MCF 10A (cell line): ENCODE measurements around the gene TPGS1. TPM values are rescaled to one million over a fixed set of nuclear protein-coding genes. Genes with fewer than 3 reads are reported as not detected.

Experiments used
- BruUV-seq: library from RNA; stranded (reverse); fragments of 400-500 nt; replicated peaks from 2 replicates; lab custom pipeline; 2021; lab: Mats Ljungman, UMichigan
- CTCF ChIA-PET: fragments of 300-600 bp; sonication (Branson Sonifier 250); formaldehyde crosslinking; extraction: SDS; loops from one replicate; lab custom pipeline; 2021; ENCODE audit warnings: antibody characterized with exemption, inconsistent platforms; lab: Yijun Ruan, JAX
- POLR2A ChIA-PET: fragments of 300-600, 350-650 bp; sonication (Branson Sonifier 250); formaldehyde crosslinking; extraction: SDS; loops from one replicate; lab custom pipeline; 2020; ENCODE audit warnings: antibody characterized with exemption, inconsistent platforms; lab: Yijun Ruan, JAX
- DNase-seq: peaks from one replicate; pipeline ENCODE4 v3.0.0-alpha.2; 2018; ENCODE audit not compliant: unreplicated experiment
- H3K27ac Mint-ChIP-seq: one replicate; pipeline ENCODE4 v1.8.0; 2022; ENCODE audit warnings: mild to moderate bottlenecking, low read depth, mixed read lengths; ENCODE audit not compliant: unreplicated experiment
- H3K27me3 Mint-ChIP-seq: one replicate; pipeline ENCODE4 v1.8.0; 2022; ENCODE audit warnings: mixed read lengths; ENCODE audit not compliant: insufficient read depth, unreplicated experiment
- H3K36me3 Mint-ChIP-seq: one replicate; pipeline ENCODE4 v1.8.0; 2022; ENCODE audit warnings: mild to moderate bottlenecking, moderate library complexity, mixed read lengths; ENCODE audit not compliant: insufficient read depth, unreplicated experiment
- H3K4me1 Mint-ChIP-seq: one replicate; pipeline ENCODE4 v1.8.0; 2022; ENCODE audit warnings: mixed read lengths; ENCODE audit not compliant: insufficient read depth, unreplicated experiment
- H3K4me3 Mint-ChIP-seq: one replicate; pipeline ENCODE4 v1.8.0; 2022; ENCODE audit warnings: mild to moderate bottlenecking, moderate library complexity, mixed read lengths; ENCODE audit not compliant: unreplicated experiment
- H3K9me3 Mint-ChIP-seq: one replicate; pipeline ENCODE4 v1.8.0; 2022; ENCODE audit warnings: mixed read lengths; ENCODE audit not compliant: unreplicated experiment
- intact Hi-C: fragments of 100-400 bp; cut with micrococcal nuclease; formaldehyde crosslinking; loops from 2 replicates; pipeline ENCODE4 v1.14.1; 2022
- total RNA-seq: library from RNA; stranded (reverse); gene quantifications from 2 replicates; pipeline ENCODE4 v1.2.3, GENCODE V29; 2022
- TF ChIP-seq, protein P1 (sequence below): fragments of 200-600 bp; IDR thresholded peaks from one replicate; pipeline ENCODE4 v1.8.0; 2022; ENCODE audit warnings: antibody characterized with exemption, mild to moderate bottlenecking; ENCODE audit not compliant: unreplicated experiment

The TPGS1 gene
- total RNA-seq, 1 experiment from 2014 or later, result 11.9 TPM

DNA sequence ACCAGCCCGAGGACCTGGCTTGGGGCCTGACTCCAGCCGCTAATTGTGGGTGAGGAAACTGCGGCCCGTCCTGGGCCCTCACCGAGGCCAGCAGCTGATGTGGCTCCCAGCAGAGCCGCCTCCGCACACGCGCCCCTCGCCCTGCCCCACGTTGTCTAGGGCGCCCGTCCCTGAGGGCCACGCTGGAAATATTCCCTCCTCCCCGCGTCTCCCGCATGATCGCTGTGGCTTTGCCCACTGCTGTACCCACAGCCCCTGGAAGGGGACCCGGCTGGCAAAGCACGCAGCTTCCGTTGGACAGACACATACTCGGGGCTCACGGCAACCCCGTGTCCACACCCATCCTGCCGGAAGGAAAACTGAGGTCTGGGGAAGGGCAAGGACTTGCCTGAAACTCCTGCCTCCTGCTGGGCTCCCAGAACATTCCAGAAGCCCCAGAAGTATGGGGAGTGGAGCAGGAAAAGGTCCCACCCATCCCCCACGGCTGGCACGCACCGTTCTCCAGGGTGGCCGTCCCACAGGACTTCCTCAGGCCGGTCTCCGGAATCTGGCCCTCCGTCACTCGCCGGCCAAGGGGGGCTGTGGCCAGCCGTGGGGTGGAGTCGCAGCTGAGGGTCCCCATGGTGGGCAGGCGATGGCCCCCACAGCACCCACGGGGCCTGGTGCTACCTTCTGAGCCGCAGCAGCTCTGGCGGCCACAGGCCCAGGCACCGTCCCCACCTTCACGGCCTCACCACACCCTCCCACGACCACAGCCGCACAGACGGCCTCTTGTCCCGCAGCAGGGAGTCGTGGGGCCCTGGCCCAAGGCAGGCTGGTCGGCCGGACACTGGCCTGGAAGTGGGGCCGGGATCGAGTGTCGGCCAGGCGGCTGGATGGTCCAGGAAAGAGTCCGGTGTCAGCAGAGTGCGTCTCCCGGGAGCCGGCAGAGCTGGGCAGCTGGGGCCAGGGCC is 32.9 kb upstream of the TPGS1 start:
- BruUV-seq, result no TSS peak
- ChIA-PET CTCF (interaction anchor here (0.6 kb wide), 2 partner anchors 35 to 58 kb away, joined by 3 to 5 read pairs; no protein-coding TSS in a partner anchor), POLR2A (no interaction called here)
- no peak overlapping the region for H3K4me3 Mint-ChIP-seq
- no peak overlapping the region for H3K27ac Mint-ChIP-seq
- no peaks in the 10 kb centered on the region for H3K36me3 Mint-ChIP-seq
- H3K4me1 Mint-ChIP-seq, result peaks cover 5% of the 10 kb centered on the region
- TF ChIP-seq, protein P1, sequence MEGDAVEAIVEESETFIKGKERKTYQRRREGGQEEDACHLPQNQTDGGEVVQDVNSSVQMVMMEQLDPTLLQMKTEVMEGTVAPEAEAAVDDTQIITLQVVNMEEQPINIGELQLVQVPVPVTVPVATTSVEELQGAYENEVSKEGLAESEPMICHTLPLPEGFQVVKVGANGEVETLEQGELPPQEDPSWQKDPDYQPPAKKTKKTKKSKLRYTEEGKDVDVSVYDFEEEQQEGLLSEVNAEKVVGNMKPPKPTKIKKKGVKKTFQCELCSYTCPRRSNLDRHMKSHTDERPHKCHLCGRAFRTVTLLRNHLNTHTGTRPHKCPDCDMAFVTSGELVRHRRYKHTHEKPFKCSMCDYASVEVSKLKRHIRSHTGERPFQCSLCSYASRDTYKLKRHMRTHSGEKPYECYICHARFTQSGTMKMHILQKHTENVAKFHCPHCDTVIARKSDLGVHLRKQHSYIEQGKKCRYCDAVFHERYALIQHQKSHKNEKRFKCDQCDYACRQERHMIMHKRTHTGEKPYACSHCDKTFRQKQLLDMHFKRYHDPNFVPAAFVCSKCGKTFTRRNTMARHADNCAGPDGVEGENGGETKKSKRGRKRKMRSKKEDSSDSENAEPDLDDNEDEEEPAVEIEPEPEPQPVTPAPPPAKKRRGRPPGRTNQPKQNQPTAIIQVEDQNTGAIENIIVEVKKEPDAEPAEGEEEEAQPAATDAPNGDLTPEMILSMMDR, result no peak
- DNase-seq, result no peak
- intact Hi-C loops, result no loop called here
- no peaks in the 10 kb centered on the region for H3K27me3 Mint-ChIP-seq
- H3K9me3 Mint-ChIP-seq, result no peaks in the 10 kb centered on the region

DNA sequence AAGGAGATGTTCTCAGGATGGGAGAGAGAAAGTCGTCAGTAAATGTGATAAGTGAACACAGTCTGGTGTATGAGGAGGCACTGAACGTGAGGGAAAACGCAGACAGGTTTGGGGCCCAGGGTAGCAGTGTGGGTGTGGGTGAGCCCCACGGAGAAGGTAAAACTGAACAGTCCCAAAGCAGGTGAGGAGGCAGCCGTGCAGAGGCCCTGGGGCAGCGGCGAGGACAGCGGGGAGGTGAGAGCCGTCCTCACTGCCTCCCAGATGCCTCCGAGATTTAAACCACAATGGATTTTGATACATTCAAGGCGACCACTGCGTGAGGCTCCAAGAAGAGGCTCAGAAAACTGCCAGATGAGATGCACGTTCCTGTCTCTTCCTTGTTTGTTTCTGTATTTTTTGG is 31.9 kb upstream of the TPGS1 start:
- Mint-ChIP-seq H3K4me1 (no peaks in the 10 kb centered on the region), H3K4me3 (no peak overlapping the region), H3K27me3 (no peaks in the 10 kb centered on the region), H3K36me3 (peaks cover 7% of the 10 kb centered on the region), H3K9me3 (peaks cover 7% of the 10 kb centered on the region), H3K27ac (no peak overlapping the region)
- POLR2A ChIA-PET, result no interaction called here
- intact Hi-C loops, result no loop called here
- no TSS peak for BruUV-seq
- DNase-seq, result no peak
- TF ChIP-seq, protein P1, result no peak
- CTCF ChIA-PET, result no interaction called here

DNA sequence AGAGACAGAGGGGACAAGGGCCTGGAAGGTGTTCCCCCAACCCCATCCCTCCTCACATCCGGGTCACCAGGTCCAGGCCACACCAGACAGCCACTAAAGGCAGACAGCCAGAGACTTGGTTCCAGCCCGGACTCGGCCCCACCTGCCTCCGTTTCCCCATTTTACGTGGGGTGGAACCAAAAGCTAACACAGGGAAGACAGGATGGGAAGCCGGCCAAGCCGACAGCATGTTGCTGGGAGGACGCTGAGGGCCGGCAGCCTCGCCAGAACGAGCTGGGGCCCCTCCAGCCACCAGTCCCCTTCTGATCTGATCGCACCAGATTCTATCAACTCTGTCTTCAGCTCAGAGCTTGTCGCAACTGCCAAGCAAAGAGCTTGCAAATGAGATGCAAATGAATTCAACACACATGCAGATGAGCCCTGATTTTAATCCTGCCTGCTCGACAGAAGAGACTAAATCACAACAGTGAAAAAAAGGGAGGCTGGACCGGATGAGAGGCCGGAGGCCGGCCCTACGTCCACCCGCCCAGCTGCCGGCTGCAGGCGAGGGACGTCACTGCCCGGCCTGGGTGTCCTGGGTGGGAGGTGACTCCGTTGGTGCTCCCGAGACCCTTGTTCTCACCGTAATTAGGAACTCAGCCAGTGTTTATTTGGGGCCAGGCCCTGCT is 28.9 kb upstream of the TPGS1 start:
- TF ChIP-seq, protein P1, result no peak
- Mint-ChIP-seq H3K4me3 (no peak overlapping the region), H3K9me3 (peaks cover 28% of the 10 kb centered on the region), H3K4me1 (no peaks in the 10 kb centered on the region), H3K27ac (no peak overlapping the region), H3K36me3 (peaks cover 12% of the 10 kb centered on the region), H3K27me3 (no peaks in the 10 kb centered on the region)
- intact Hi-C loops, result no loop called here
- CTCF ChIA-PET, result interaction anchor here (0.6 to 0.8 kb wide), 2 partner anchors 8 to 10 kb away, joined by 3 to 4 read pairs; no protein-coding TSS in a partner anchor
- no peak for DNase-seq
- BruUV-seq, result no TSS peak
- POLR2A ChIA-PET, result no interaction called here

DNA sequence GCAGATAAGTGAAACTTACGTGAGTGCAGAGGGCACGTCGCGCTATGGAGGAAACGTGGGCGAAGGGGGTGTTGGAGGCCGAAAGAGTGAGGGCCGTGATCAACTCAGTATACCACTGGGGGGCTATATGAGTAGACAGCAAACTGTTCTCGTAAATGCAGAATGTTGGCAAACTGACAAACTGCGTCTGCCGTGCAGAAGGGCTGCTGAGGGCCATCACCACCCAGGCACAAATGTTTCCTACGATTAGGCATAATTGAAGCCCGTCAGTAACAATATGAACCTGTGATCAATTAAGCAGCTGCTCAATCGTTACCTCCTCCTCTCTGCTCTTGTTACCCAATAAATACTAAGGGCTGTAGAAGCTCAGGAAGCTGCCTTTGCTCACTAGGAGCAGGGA is 28.3 kb upstream of the TPGS1 start:
- Mint-ChIP-seq H3K9me3 (peaks cover 28% of the 10 kb centered on the region), H3K27me3 (no peaks in the 10 kb centered on the region), H3K4me3 (no peak overlapping the region), H3K27ac (no peak overlapping the region), H3K36me3 (peaks cover 12% of the 10 kb centered on the region), H3K4me1 (no peaks in the 10 kb centered on the region)
- TF ChIP-seq, protein P1, result no peak
- no TSS peak for BruUV-seq
- DNase-seq, result no peak
- CTCF ChIA-PET, result interaction anchor here (0.6 to 0.8 kb wide), 2 partner anchors 9 kb away, joined by 3 to 4 read pairs; no protein-coding TSS in a partner anchor
- intact Hi-C loops, result no loop called here
- POLR2A ChIA-PET, result no interaction called here
